HG02642 (cell line): Measurements from ENCODE around the gene BCAS4.
A peak's percentile ranks its signal among the peaks of the same experiment; 100 is the strongest.
"Not testable (repeated sequence)": the region's sequence is repeated elsewhere in the genome, so short reads cannot be mapped to it uniquely, and the experiment has no call there.

Experiments used
- ATAC-seq: cut with Tn5 transposase; IDR thresholded peaks from one replicate; pipeline ENCODE4 v1.9.1; 2021; ENCODE audit warnings: mild to moderate bottlenecking; ENCODE audit not compliant: unreplicated experiment, poor library complexity

Gene BCAS4, protein sequence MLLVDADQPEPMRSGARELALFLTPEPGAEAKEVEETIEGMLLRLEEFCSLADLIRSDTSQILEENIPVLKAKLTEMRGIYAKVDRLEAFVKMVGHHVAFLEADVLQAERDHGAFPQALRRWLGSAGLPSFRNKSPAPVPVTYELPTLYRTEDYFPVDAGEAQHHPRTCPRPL

DNA sequence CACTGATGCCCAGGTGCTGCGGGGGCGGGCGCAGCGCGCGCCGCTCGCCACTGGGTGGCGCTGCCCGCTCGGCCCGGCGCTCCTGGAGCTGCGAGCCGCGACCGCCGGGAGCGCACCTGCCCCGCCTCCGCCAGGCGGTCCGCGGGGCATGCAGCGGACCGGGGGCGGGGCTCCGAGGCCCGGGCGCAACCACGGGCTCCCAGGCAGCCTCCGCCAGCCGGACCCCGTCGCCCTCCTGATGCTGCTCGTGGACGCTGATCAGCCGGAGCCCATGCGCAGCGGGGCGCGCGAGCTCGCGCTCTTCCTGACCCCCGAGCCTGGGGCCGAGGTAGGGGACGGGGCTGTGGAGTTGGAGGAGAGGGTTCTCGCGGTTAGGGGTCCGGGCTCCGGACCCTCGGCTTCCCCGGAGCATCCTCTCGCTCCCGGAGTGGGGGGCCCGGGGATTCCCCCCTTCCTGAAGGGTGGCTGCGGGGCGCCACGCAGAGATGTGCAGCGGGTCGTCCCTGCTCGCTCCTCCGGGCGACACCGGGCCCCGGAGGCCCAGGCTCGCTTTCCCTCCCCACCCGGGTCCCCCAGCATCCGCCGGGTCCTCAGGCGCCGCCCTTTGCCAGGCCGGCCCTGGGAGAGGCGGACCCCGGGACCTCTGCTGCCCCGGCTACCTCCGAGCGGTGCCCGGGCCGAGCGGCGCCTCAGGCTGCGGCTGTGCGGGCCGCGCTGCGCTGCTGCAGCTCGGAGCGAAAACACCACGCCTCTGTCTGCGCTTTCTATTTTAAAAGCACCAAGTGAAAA lies at the start of gene BCAS4:
Gene BCAS4, plus strand, starts transcription at position 216 of the 789 bp plus-strand sequence. Its CDS starts 23 bp downstream, at position 239.
- peak; percentile 76 for ATAC-seq

DNA sequence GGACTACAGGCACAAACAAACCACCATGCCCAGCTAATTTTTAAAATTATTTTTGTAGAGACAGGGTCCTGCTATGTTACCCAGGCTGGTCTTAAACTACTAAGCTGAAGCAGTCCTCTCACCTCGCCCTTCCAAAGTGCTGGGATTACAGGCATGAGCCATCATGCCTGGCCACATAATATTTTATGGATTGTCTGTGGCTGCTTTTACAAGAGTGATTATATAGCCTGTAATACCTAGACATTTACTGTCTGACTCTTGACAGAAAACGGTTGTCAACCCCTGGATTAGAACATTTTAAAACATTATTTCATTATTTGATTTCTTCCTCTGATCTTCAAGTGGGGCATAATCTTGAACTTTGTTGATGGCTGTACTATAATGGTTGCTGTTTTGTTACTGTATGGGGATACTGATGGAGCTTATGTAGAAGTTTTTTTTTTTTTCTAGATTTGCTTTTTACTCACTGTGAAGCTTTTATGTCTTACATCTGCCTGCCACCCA lies 49.2 kb upstream of the BCAS4 start:
- no peak for ATAC-seq

DNA sequence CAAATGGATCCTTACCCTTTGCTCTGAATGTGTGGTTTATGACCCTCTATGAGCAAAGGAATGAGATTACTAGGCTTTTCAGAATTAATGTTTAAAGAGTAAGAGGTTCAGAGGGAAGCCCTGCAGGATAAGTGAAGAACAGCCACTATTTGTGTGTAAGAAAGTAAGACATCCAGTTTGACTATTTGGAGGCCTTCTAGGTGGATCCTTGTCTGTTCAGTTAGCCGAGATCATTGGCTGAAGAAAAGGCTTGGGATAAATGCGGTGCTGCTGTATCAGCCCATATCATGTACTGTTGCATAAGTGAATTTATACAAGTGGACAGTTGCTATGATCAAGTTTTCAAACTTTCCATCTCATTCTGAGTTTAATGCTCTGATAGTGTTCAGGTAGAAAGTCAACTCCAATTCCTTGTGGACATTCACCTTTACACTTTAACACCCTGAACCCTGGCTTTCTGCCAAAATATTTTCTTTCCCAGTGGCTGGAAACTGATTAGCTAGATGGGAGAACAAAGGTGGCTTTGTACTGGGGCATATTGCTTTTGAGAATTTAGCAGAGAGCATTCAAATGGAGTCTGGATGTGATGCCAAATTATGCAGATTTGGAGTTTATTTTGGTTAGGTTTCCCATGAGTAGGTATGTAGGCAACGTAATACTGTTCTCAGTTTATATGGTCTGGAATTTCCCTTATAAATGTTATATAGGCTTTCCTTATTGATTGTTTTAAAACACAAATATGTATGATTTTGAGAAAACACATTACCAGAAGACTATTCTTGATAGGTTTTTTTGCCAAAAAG lies 48.5 kb upstream of the BCAS4 start:
- no peak for ATAC-seq

DNA sequence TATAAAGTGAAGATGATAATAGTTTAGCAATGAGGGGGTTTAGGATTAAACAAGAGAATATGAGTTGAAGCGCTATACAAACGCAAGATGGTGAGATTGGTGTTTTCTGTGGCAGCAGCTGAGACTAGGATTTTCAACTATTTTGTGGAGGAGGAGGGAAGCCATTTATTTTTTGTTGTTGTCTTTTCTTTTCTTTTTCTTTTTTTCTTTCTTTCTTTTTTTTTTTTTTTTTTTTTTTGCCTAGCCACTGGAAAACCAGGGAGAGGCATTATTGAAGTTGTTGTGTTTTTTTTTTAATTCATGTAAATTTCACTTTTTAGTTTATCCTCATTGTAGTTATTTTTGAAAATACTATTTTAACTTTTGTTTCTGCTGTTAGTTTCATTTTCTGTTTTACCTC lies 47.6 kb upstream of the BCAS4 start:
- no peak for ATAC-seq

DNA sequence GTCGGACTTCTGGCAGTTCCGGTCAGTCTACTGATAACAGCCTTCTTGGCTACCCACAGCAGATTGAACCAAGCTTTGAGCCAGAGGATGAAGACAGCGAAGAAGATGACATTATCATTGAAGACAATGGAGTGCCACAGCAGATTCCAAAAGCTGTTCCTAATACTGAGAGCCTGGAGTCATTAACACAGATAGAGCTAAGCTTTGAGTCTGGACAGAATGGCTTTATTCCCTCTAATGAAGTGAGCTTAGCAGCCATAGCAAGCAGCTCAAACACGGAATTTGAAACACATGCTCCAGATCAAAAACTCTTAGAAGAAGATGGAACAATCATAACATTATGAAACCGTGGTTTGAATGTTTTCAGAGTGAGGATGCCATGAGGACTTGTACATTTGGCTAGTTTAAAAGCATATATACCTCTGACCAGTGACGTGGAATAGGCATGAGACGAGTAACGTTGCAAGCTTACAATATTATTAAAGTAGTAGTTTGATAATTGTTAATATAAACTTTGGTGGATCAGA lies 44.7 kb upstream of the BCAS4 start:
- ATAC-seq = no peak

DNA sequence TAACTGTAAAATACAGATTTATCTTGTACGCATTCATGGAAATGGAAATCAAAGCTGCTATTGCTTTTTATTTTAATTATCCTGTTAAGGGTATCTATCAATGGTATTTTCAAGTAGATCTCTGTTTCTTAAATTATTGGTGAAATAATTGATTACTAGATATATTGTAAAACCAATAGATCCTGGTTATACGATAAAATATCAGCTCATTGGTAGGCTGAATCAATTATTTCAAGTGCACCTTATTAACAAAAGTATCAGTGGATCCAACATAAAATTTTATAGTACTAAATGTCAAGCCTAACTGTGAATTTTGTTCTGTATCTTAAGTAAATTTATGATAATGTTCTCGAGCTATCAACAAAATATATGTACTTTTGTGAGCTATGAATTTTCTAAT lies 41.7 kb upstream of the BCAS4 start:
- no peak for ATAC-seq

DNA sequence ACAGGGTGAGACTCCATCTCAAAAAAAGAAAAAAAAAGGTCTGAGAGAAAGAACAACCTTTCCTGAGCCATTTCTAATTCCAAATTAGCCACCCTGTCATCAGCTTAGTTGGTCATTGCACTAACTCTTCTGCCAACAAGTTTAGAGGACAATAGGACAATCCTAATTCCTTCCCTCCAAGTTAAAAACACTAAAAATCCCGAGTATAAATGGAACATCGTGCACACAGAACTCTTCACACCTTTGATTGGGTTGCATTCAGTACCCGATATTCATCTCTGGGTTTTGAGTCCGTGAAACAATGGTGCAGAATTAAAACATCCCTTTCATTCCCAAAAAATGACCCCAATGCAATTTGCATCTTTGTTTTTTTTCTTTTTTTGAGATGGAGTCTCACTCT lies 40.4 kb upstream of the BCAS4 start:
- no peak for ATAC-seq

DNA sequence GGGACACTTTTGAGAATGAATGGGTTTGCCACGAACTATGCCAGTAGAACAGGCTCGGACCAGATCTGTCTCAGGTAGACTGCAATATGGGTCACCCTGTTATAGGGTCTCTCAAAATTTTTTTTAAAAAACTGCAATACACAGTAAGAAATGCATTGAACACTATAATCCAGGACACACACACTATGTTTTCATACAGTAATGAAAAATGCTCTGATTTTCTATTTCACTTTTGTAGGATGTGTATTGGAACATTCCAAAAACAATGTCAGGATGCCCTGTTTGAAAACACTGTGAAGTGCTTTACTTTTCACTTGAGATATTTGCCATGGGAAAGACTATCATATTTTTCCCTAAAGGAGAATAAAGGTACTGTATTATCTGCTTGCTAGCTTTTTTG lies 38.4 kb upstream of the BCAS4 start:
- ATAC-seq = no peak

DNA sequence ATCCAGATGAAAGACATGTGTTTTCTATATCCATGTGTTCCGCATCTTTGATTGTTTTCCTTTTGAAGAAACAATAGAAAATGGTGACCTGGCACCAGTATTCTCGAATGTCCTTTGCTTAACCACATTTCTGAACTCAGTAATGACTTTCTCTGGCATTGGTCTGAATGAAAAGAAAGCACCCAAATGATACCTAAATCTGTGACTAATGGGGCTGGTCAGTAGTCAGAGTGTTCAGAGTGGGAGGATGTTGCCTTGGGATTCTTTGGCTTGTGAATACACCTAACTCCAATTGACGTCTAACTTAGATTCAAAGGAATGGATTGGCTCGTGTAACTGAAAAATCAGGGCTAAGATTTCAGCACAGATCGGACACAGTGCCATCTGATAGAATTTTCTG lies 36.4 kb upstream of the BCAS4 start:
- no peak for ATAC-seq

DNA sequence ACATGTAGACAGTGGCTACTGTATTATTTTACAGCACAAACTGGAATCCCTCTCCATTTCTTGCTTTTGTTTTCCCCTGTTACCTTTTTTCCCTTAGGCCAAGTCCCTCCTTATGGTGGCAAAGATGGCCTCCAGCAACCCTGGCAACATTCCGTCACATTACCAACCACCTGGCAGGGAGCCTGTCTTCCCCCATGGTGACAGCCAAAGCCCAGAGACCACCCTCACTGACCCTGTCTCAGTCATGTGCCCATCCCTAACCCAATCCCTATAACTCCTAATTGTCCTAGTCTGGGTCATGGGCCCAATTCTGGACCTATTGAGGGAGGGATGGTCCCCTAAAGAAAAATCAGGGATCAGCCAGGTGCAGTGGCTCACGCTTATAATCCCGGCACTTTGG lies 35.9 kb upstream of the BCAS4 start:
- no peak for ATAC-seq

DNA sequence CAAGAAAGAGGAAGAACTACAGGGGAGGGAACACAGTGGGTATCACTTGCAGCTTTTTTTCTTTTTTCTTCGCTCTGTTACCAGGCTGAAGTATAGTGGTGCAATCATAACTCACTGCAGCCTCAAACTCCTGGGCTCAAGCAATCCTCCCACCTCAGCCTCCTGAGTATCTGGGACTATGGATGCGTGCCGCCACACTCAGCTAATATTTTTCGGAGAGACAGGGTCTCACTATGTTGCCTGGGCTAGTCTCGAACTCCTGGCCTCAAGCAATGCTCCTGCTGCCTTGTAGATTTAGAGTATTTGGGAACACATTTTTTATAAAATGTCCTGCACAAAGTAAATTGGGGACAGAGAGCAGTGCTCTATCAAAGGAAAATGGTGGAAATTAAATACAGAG lies 35.2 kb upstream of the BCAS4 start:
- ATAC-seq = no peak

DNA sequence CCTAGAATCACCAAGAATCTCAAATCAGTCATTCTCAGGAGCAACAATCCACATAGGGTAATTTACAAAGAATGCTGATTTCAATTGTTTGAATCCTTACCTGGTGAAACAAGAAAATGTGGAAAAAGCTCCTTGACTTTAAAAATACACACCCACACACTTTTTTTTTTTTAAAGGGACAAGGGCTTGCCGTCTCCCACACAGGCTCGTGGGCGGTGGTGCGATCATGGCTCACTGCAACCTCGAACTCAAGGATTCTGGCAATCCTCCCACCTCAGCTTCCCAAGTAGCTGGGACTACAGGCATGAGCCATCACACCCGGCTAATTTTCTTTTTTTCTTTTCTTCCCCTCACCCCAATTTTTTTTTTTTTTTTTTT lies 32.8 kb upstream of the BCAS4 start:
- ATAC-seq = no peak

DNA sequence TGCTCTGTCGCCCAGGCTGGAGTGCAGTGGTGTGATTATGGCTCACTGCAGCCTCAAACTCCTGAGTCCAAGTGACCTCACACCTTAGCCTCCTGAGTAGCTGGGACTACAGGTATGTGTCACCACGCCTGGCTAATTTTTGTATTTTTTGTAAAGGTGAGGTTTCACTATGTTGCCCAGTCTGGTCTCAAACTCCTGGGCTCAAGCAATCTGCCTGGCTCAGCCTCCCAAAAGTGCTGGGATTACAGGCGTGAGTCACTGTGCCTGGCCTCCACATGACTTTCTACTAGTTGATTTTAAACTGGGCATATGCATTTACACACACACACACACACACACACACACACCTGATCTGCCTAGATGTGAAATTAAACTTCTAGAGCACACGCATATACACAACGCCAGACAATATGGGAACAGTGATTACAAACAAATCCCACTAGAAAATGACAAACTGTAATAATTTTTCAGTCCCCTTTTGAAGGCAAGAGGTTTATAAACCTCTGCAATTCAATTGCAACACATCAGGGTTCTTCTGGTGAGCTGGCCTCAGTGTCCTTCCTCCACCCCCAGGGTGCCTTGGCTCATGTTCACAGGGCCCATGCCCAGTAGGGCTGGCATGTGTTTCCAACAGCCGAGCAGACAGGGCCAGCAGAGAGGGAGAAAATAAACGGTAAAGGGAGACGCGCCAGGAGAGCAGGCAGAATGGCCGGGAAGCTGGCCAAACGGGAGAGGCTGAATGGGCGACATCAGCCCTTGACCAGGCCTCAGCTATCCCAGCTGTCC lies 32.2 kb upstream of the BCAS4 start:
- ATAC-seq = no peak

DNA sequence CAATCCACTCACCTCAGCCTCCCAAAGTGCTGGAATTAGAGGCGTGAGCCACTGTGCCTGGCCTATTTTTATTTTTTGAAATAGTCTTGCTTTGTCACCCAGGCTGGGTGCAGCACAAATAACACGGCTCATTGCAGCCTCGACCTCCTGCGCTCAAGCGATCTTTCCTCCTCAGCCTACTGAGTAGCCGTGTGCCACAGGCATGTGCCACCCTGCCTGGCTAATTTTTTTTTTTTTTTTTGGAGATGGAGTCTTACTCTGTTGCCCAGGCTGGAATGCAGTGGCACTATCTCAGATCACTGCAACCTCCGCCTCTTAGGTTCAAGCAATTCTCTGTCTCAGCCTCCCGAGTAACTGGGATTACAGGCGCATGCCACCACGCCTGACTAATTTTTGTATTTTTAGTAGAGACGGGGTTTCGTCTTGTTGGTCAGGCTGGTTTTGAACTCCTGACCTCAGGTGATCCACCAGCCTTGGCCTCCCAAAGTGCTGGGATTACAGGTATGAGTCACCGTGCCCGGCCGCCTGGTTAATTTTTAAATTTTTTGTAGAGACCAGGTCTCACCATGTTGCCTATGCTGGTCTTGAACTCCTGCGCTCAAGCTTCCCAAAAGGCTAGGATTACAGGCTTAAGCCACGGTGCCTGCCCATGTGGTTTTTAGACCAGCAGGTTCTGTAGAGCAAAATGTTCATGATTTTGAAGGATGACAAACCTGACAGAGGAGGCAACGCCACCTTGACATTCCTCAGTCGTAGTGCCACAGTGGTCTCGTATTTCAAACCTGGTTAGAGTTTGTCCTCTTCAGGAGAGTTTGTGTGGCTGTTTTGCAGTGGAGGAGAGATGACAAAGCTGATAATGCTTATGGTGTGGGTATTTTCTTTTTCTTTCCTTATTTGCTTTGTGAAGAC lies 31.1 kb upstream of the BCAS4 start:
- ATAC-seq = not testable (repeated sequence)

DNA sequence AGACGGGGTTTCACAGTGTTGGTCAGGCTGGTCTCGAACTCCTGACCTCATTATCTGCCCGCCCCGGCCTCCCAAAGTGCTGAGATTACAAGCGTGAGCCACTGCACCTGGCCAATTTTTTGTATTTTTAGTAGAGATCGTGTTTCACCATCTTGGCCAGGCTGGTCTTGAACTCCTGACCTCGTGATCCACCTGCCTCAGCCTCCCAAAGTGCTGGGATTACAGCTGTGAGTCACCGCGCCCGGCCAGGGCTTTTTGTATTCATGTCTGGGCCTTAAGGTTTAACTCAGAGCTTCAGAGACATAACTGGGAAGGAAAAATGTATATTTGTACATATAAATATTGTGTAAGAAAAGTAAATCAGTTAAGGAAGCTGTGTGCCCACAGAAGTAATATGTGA lies 29.6 kb upstream of the BCAS4 start:
- ATAC-seq = not testable (repeated sequence)

DNA sequence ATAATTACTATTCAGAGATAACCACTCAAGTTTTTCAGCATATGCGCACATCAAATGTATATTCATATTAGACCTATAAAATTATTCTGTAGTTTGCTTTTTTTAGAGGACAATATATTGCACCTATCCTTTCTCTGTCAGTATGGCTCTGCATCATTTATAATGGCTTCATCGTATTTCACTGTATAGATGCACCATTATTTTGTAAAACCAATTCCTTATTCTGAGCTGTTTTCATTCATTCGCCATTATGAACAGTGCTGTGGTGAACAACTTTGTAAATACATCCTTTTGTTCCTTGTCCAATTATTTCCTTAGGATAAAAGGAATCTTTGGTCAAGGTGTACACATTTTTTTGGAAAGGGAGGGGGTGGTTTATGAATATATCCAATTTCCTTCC lies 29.2 kb upstream of the BCAS4 start:
- no peak for ATAC-seq

DNA sequence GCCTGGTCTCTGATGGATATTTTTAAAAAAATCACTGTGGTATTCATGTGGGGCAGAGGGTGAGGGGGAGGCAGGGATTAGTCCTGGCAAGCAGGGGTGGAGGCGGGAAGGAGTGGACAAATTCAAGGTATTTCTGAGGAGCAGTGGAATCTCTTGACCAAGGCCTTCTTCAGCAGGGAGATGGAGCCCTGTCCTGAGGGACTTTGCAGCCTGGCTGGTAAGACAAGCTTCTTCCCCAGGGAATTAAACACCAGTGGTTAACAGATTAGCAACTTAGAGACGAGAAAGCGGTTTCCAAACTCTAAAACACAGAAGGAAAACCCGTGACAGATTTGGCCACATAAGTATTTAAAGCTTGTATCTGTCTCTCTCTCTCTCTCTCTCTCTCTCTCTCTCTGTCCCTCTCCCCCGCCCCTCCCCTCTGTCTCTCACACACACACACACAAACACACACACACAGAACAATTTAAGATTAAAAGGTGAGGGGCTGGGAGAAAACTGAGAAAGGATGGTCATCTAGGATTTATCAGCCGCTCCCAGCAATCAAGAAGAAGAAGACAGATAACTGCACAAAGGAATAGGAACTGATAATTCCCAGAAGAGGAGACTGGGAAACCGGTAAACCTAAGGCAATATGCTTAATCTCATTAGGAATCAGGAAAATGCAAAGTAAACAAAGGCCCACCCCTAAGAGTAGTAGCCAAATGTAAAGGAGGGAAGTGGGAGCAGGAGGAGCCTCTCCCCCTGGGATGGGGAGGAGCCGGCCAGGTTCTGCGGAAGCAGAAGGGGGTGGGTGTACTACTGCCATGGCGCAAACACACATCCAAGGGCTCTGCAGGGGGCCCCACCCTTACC lies 27.7 kb upstream of the BCAS4 start:
- ATAC-seq = not testable (repeated sequence)

DNA sequence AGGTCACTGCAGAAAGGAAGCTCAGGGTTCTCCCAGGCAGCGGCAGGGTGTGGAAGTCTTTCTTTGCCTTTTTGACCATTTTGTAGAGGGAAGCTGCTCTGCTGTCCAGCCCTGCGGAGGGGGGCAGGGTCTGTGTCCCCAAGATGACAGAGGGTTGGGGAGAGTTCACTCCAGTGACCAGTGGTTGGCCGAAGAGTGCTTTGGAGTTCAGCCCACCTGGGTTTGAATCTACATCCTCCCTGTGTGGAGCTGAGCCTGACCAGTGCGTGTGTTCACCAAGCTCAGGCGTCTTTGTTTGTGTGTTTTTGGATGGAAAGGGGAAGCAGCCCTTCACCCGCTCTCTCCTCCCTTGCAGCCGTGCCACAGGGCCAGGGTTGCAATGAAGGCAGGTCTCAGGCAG lies 25.9 kb upstream of the BCAS4 start:
- not testable (repeated sequence) for ATAC-seq
